Measurements from ENCODE around the gene TRHDE. TPM values are rescaled to one million over a fixed set of nuclear protein-coding genes. Genes with fewer than 3 reads are reported as not detected.

Gene TRHDE
- total and polyA plus RNA-seq, 9 of the 15 experiments (the other 6 are each of a cell fraction or from before 2014, with no cell fraction given), result 0.03 to 0.29 (median 0.09) TPM

- TF ChIP-seq POLR3A (IDR thresholded peaks at IDR 0.05; ENCODE audit: borderline replicate concordance, extremely low read depth, insufficient read depth, insufficient read length), result no peak
- no peak for TF ChIP-seq THAP7 (CRISPR knock-in tag; IDR thresholded peaks at IDR 0.05)
- no peak for TF ChIP-seq ZNF212 (CRISPR knock-in tag; IDR thresholded peaks at IDR 0.05)
- TF ChIP-seq DMBX1 (CRISPR knock-in tag; IDR thresholded peaks at IDR 0.05; ENCODE audit: borderline replicate concordance), result no peak
- TF ChIP-seq RBM39 (optimal IDR thresholded peaks at IDR 0.05; ENCODE audit: low read depth, low read length), result no peak
- TF ChIP-seq POLR2B (IDR thresholded peaks at IDR 0.05; ENCODE audit: low read depth, partially characterized antibody), result no peak
- TF ChIP-seq RUNX1 (IDR thresholded peaks at IDR 0.05; ENCODE audit: low read depth), result no peak
- TF ChIP-seq CHCHD3 (CRISPR knock-in tag; IDR thresholded peaks at IDR 0.05), result no peak
Measured at GRCh38 chr12:72337946-72338345, 65.8 kb downstream of the TRHDE start (continued).

GRCh38 chr12:72338437-72338836 is 66.3 kb downstream of the TRHDE start:
- Histone ChIP-seq H3K79me2 (ENCODE audit: control insufficient read depth, insufficient read depth, low read length) (no peaks in the 10 kb centered on the region), H3K4me1 (replicated peaks in 1 of 2; ENCODE audit: control insufficient read depth in 2 of 2, insufficient read depth in 2 of 2, low read length in 2 of 2) (no peaks in the 10 kb centered on the region), H3K36me3 (ENCODE audit: control insufficient read depth, insufficient read depth, low read length) (no peaks in the 10 kb centered on the region), H4K20me1 (replicated peaks; ENCODE audit: control insufficient read depth, insufficient read depth, low read length) (no peaks in the 10 kb centered on the region), H3K4me3 (no peak overlapping the region), H2AFZ (ENCODE audit: low read depth, low read length) (no peak overlapping the region), H3K9ac (ENCODE audit: insufficient read depth in 1 of 2, low read depth in 2 of 2, low read length in 2 of 2) (no peak overlapping the region), H3K4me2 (ENCODE audit: insufficient read depth, low read length) (no peak overlapping the region), H3K27ac (ENCODE audit: extremely low read depth, low read depth, low read length) (no peak overlapping the region), H3K9me3 (replicated peaks; ENCODE audit: control insufficient read depth, insufficient read depth, low read depth, low read length) (no peaks in the 10 kb centered on the region), H3K9me1 (ENCODE audit: control insufficient read depth, insufficient read depth, low read length) (no peaks in the 10 kb centered on the region), H3K27me3 (ENCODE audit: control insufficient read depth in 2 of 2, insufficient read depth in 2 of 2, low read length in 2 of 2) (no peaks in the 10 kb centered on the region)
- DNase-seq (ENCODE audit: extremely low read depth in 1 of 4, low spot score in 3 of 4), result no peak
- ATAC-seq, result no peak
- in situ Hi-C loops (cut with MboI), result no loop called here
- no peak for FAIRE-seq
- intact Hi-C loops (cut with micrococcal nuclease), result no loop called here
- POLR2A ChIA-PET, result no interaction called here
- no peak for TF ChIP-seq HOMEZ (CRISPR knock-in tag; IDR thresholded peaks at IDR 0.05)
- TF ChIP-seq STAT5A (IDR thresholded peaks at IDR 0.05; ENCODE audit: borderline replicate concordance, low read length), result no peak
- no peak for TF ChIP-seq ZNF76 (CRISPR knock-in tag; IDR thresholded peaks at IDR 0.05; ENCODE audit: borderline replicate concordance)
- no peak for TF ChIP-seq ZKSCAN3 (CRISPR knock-in tag; IDR thresholded peaks at IDR 0.05)
- TF ChIP-seq ZBTB8A (IDR thresholded peaks at IDR 0.05; ENCODE audit: partially characterized antibody), result no peak
- TF ChIP-seq TCF15 (CRISPR knock-in tag; IDR thresholded peaks at IDR 0.05), result no peak
- no peak for TF ChIP-seq SNIP1 (IDR thresholded peaks at IDR 0.05; ENCODE audit: low read depth)
- no peak for TF ChIP-seq SIRT6 (IDR thresholded peaks at IDR 0.05; ENCODE audit: low read depth, low read length)
- no peak for TF ChIP-seq KLF16 (IDR thresholded peaks at IDR 0.05)
- TF ChIP-seq MYBL2 (IDR thresholded peaks at IDR 0.05; ENCODE audit: low read depth), result no peak
- TF ChIP-seq MYBL2 (CRISPR knock-in tag; IDR thresholded peaks at IDR 0.05; ENCODE audit: borderline replicate concordance), result no peak
- no TSS peak for BruUV-seq (replicated peaks)
- WGBS (ENCODE audit: insufficient coverage, low coverage, missing lambda C conversion rate), result 2% methylated on average over 4 of the region's 4 CpGs
- CTCF ChIA-PET (ENCODE audit: low intra/inter-chr PET ratio), result no interaction called here
